Activated CD8-positive, alpha-beta memory T cell treated with anti-CD3 and anti-CD28 coated beads for 1 hour (primary cell): Measurements from ENCODE around the gene C20orf204.

ENCODE experiments used
- DNase-seq, 2 donors: peaks; one replicate each; pipeline ENCODE4 v3.0.0-alpha.2; 2020; ENCODE audit warnings: low read depth in 1 of 2; ENCODE audit errors: extremely low read depth in 1 of 2

C20orf204 gene

GRCh38 chr20:64070244-64070993, 34.4 kb downstream of the C20orf204 start:
- no peak for DNase-seq

- DNase-seq, result no peak
These were observed 35.7 kb downstream of the C20orf204 start for GRCh38 chr20:64071341-64072332.

- no peak for DNase-seq
These were observed 36.6 kb downstream of the C20orf204 start for GRCh38 chr20:64072498-64073063.

- no peak for DNase-seq
These were observed 37.6 kb downstream of the C20orf204 start for GRCh38 chr20:64073476-64074183.

GRCh38 chr20:64074184-64074789, 38.3 kb downstream of the C20orf204 start:
- no peak for DNase-seq

- DNase-seq, result no peak
These were observed 39.0 kb downstream of the C20orf204 start for GRCh38 chr20:64074963-64075362.

GRCh38 chr20:64075556-64075955, 39.6 kb downstream of the C20orf204 start:
- no peak for DNase-seq

GRCh38 chr20:64076061-64076997, 40.3 kb downstream of the C20orf204 start:
- no peak for DNase-seq

GRCh38 chr20:64077094-64077493, 41.1 kb downstream of the C20orf204 start:
- DNase-seq, result no peak

GRCh38 chr20:64077541-64077875, 41.5 kb downstream of the C20orf204 start:
- DNase-seq, result no peak

- DNase-seq, result peak in 1 of 2 donors; percentile 37
These were observed 42.0 kb downstream of the C20orf204 start for GRCh38 chr20:64077876-64078551.

- DNase-seq, result no peak
These were observed 42.9 kb downstream of the C20orf204 start for GRCh38 chr20:64078934-64079272.

- DNase-seq, result peak in 1 of 2 donors; percentile 41
These were observed 43.5 kb downstream of the C20orf204 start, which contains the start of gene RGS19 for GRCh38 chr20:64079273-64080012. Gene RGS19, minus strand, starts transcription at chr20:64079518. Its CDS starts 2,632 bp downstream, at chr20:64076886.

- no peak for DNase-seq
These were observed 44.2 kb downstream of the C20orf204 start, which contains the start of gene OPRL1 for GRCh38 chr20:64080013-64080812. Gene OPRL1, plus strand, starts transcription at chr20:64080082. Its CDS starts 12,639 bp downstream, at chr20:64092721.

GRCh38 chr20:64080813-64081623, 45.0 kb downstream of the C20orf204 start:
- no peak for DNase-seq

GRCh38 chr20:64081624-64081964, 45.6 kb downstream of the C20orf204 start:
- DNase-seq, result no peak
